ENCODE results near the gene SAMD4A.

The SAMD4A gene

GRCh38 chr14:54565785-54566409 is 1.0 kb upstream of the SAMD4A start:
- DNase-seq, result no peak

- DNase-seq, result no peak
Measured at GRCh38 chr14:54567224-54567638, 303 bp downstream of the SAMD4A start.

GRCh38 chr14:54567639-54568561 is 972 bp downstream of the SAMD4A start:
- no peak for DNase-seq

DNA sequence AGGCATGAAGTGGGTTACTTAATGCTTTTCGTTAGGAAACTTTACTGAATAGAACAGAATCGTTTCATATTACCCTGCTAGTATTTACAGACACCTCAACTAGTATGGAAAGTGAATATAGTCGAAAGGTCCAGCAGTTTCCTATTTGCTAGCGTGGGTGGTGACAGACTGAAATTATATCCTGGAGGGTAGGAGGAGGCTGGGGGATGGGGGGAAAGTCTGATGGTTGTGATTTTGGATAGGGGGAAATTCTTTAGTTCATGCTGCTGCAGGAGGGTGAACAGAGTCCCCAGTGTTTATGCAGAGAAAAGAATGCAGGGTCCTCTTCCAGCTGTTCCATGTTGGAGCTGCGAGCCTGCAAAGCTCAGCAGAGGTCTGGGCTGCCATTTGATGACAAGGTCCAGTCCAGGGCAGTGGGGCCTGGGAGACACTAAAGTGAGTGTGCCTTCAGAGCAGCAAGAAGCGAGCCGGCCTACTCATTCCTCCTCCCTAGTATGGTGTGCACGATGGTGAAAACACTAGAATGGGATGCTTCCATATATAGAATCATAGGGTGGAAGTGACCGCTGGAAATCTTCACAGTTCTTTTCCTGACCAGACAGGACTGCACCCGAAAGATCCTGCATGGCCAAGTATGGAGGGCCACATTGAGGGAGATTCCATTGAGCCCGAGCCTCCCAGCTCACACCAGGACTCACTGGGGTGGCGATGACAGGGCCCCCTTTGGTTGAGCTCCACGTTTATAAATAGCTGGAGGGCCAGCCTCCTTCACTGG is 2.1 kb downstream of the SAMD4A start:
- DNase-seq, result no peak

- DNase-seq, result no peak
Measured at GRCh38 chr14:54570047-54570446, 3.1 kb downstream of the SAMD4A start.

DNA sequence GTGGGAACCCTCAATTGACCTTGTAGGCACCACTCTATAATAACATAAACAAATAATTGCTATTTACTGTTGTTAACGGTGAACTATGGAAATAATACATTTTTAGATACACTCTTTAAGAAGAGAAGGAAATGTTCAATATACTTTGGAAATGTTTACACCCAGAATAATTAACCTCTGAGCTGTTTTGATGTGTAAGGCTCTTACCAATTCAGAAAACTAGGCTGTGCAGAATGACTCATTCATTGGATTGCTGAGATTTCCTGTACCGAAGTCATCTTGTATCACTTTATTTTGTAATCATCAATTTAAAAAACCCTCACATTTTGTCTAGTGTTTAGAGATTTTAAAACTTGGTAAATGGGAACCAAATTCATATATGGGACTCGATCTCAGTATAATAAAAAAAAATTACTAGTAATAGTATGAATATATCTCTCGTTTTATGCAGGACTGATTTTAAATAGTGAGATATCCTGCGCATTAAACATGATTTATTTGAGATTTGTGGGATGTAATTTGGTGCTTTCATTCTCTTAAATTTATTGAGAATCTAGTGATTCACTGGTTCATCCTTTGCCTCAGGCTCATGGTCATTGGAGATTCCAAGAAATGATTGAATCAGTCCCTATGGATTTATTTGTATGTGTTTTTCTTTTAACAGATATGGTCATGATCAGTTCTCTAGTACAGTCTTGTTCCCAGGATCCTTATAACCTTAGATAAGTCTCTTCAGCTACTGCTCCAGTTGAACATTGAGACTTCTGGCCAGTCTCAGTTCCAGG is 3.9 kb downstream of the SAMD4A start:
- DNase-seq, result no peak

DNA sequence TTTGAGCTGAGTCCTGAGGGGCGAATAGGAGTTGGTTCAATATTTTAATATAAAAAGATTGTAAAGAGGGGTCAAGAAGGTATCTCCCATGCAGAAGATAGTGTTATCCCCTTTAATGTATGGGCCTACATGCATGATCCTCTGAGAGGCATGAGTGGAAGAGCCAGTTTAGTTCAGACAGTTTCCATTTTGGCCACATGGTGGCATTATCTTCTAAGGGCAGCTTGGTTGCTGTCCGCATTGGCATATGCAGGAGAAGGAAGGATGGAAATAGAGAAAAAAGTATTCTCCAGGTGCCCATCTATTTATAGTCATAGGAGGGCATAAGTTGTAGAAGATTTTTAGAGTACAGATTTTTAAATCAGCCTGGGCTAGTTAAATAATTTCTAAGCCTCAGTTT is 5.4 kb downstream of the SAMD4A start:
- no peak for DNase-seq

- DNase-seq, result no peak
Measured at GRCh38 chr14:54574528-54574927, 7.6 kb downstream of the SAMD4A start.

- no peak for DNase-seq
Measured at GRCh38 chr14:54577494-54577893, 10.6 kb downstream of the SAMD4A start.

- DNase-seq, result no peak
Measured at GRCh38 chr14:54577977-54578376, 11.0 kb downstream of the SAMD4A start.

DNA sequence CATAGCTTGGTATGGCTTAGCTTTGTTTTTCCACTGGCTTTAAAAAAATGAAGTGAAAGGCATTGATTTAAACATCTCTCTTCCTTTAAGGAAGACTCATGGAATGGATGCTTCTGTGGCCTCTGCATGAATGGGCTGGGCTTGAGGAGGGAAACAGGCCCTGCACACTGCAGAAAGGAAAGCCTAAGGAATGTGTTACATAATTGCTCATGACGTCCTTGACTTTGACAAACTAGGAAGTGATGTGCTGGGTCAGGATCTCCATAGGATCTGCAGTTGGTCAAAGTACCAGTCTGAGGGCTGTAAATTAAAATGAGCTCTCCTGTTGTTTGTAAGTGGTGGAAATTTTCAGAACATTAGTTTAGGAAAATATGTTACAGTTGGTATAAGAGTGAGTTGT is 12.7 kb downstream of the SAMD4A start:
- no peak for DNase-seq

DNA sequence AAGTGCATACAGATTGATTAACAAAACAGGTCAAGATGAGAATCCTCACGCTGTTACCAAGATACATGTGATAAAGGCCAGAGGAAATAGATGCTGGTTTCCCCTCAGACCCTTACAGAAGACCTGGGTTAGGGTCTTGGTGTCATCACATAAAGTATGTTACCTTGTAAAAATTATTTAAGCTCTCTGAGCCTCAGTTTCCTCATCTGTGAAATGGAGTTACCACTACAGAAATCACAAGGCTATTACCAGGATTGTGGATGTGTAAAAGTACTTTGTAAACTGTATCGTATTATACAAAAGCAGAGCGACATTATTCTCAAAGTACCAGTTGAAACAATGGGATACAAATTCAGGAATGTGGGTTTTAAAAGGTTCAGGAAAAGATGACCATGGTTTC is 14.0 kb downstream of the SAMD4A start:
- no peak for DNase-seq

DNA sequence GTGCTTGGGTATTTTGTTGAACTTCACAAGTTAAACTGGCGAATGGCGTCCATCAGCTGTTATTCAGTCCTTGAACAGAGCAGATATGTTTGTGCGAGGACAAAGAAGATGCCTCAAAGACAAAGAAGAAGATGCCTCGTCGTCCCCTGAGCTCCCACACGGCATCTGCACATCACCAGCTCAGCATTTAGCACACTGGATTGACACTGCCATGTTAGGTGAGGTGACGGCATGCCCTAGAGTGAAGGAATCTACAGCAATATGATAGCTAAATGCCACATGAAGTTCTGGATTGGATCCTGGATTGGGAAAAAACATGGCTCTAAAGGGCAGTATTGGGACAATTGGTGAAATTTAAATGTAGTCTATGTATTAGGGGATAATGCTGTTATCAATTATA is 15.4 kb downstream of the SAMD4A start:
- DNase-seq, result no peak

DNA sequence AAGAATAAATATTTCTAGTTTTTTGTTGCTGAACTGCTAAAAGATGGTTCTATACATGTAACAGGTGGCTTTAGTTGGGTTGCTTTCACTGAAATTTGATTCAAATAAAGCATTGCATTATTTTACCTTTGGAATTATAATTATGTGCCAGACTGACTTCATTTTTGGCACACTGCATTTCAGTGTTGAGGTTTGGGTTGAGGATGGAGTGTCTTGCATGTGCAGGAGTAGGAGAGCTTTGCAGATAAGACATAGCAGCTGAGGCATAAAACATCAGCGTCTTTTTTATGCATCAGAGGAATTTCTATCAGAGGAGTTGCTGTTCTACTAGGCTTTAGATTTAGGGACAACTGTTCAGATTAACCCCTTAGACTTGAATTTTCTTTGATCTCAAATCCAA is 17.2 kb downstream of the SAMD4A start:
- DNase-seq, result no peak

DNA sequence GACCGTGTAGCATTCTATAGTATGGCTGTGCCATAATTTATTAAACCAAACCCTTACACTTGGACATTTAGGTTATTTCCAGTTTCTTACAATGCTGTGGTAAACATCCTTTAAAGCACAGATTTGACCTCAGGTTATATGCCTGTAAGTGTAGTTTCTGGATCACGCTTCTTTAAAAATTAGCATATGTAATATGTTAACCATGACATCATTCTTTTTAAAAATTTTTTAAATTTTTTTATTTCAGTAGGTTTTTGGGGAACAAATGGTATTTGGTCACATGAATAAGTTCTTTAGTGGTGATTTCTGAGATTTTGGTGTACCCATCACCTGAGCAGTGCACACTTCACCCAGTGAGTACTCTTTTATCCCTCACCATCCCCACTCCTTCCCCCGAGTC is 18.3 kb downstream of the SAMD4A start:
- no peak for DNase-seq

GRCh38 chr14:54589076-54589475 is 22.1 kb downstream of the SAMD4A start:
- DNase-seq, result no peak

DNA sequence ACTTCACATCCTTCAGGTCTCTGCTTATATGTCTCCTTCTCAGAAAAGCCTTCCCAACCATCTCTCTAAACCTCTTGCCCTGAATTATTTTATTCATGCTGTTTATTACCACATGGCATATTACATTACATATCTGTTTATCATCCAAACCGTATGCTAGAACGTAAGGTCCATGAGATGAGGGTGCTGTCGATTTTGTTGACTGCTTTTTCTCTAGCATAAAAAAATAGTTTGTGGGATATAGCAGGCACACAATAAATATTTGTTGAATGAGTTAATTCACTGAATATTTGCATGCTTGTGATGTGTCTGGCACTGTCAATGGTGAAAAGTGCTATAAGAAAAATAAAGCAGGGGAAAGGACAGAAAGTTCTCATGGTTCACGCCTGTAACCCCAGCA is 22.9 kb downstream of the SAMD4A start:
- DNase-seq, result no peak

DNA sequence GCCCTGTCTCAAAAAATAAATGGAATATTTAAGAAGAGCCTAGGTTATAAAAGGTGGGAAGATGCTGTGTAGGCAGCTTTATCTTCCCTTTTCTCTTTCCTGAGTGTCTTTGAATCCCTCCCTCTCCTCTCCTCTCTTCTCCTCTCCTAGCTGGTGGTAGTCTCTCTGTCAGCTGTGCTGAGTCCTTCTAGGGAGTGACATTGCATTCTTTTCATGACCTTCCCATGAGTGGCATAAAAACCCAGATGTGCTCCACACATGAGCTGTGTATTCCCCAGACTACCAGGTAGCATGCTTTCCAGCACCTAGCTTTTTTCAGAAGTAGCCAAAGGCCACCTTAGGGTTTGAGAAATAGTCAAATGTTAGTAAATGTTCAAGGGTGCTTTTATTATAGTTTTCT is 23.6 kb downstream of the SAMD4A start:
- no peak for DNase-seq

- DNase-seq, result no peak
Measured at GRCh38 chr14:54591461-54591860, 24.5 kb downstream of the SAMD4A start.

- no peak for DNase-seq
Measured at GRCh38 chr14:54591866-54592265, 24.9 kb downstream of the SAMD4A start.

- DNase-seq, result no peak
Measured at GRCh38 chr14:54593860-54594259, 26.9 kb downstream of the SAMD4A start.

DNA sequence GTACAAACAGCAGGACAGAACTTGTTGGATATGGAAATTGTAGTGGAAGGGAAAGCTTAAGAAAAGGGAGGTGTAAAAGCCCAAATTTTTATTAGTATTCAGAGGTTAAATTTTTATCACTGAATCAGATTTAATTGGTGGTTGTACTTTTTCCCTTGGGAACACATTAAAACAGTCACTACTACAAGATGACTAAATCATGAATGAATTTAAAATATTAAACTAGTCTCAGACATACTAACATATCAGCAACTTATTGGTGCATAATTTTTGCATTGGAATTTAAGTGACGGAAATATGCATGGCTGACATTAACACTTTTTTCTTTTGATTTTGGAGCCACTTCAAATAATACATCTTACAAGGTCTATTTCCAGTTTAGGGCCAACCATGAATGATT is 27.6 kb downstream of the SAMD4A start:
- no peak for DNase-seq

Data from GF-D8 (cell line).